ENCODE results near the gene TCF7. TPM values are rescaled to one million over a fixed set of nuclear protein-coding genes. Genes with fewer than 3 reads are reported as not detected.

Gene TCF7
- total and polyA plus RNA-seq, 2 of the 13 experiments (the other 11 are each of a cell fraction or from before 2014, with no cell fraction given), result 6.3 to 6.8 TPM

DNA sequence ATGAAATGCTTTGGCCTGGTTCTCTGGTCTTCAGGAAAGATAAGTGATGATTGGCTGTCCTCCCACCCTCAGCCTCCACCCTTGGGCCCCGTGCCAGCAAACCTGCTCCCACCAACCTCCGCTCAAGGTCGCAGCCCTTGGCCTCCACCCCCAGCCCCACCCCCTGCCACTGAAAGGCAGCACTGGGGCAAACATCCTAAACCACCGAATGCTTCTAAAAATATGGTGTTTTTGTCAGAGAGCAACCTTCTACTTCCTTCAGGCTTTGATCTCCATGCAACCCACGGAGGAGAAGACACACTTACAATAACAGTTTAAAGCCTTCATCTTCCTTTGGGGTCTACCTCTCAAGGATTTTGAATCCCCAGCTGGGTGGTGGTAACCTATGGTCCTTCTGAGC lies 24.0 kb upstream of the TCF7 start (continued):
- TF ChIP-seq, protein P1, sequence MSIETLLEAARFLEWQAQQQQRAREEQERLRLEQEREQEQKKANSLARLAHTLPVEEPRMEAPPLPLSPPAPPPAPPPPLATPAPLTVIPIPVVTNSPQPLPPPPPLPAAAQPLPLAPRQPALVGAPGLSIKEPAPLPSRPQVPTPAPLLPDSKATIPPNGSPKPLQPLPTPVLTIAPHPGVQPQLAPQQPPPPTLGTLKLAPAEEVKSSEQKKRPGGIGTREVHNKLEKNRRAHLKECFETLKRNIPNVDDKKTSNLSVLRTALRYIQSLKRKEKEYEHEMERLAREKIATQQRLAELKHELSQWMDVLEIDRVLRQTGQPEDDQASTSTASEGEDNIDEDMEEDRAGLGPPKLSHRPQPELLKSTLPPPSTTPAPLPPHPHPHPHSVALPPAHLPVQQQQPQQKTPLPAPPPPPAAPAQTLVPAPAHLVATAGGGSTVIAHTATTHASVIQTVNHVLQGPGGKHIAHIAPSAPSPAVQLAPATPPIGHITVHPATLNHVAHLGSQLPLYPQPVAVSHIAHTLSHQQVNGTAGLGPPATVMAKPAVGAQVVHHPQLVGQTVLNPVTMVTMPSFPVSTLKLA (IDR thresholded peaks at IDR 0.05), result no peak
- TF ChIP-seq ZNF883 (CRISPR knock-in tag; IDR thresholded peaks at IDR 0.05; ENCODE audit: not compliant biosample characterization) (no peak), ZBTB7A (CRISPR knock-in tag; IDR thresholded peaks at IDR 0.05) (no peak), FOSL2 (CRISPR knock-in tag; IDR thresholded peaks at IDR 0.05) (0 out of 2 replicates have a peak, but pooled peaks have one; percentile 17), ZNF230 (CRISPR knock-in tag; IDR thresholded peaks at IDR 0.05) (0 out of 2 replicates have a peak, but pooled peaks have one; percentile 56), NFIC (IDR thresholded peaks at IDR 0.05; ENCODE audit: low read length) (0 out of 2 replicates have a peak, but pooled peaks have one; percentile 2), ZNF276 (CRISPR knock-in tag; IDR thresholded peaks at IDR 0.05; ENCODE audit: low read depth) (0 out of 2 replicates have a peak, but pooled peaks have one; percentile 33), NFRKB (IDR thresholded peaks at IDR 0.05) (no peak), HNF4G (IDR thresholded peaks at IDR 0.05; ENCODE audit: borderline replicate concordance, low read depth, low read length) (0 out of 2 replicates have a peak, but pooled peaks have one; percentile 10), HNF4G (CRISPR knock-in tag; IDR thresholded peaks at IDR 0.05; ENCODE audit: borderline replicate concordance, low read depth) (no peak), TEAD2 (CRISPR knock-in tag; IDR thresholded peaks at IDR 0.05) (no peak), ZNF12 (CRISPR knock-in tag; IDR thresholded peaks at IDR 0.05) (no peak), ZSCAN31 (CRISPR knock-in tag; IDR thresholded peaks at IDR 0.05; ENCODE audit: low read depth) (no peak), SAP130 (CRISPR knock-in tag; IDR thresholded peaks at IDR 0.05; ENCODE audit: low read depth) (peak; percentile 30; the same call in 1 of the 2 replicates), ZNF670 (CRISPR knock-in tag; IDR thresholded peaks at IDR 0.05; ENCODE audit: borderline replicate concordance) (no peak), DPF2 (CRISPR knock-in tag; IDR thresholded peaks at IDR 0.05; ENCODE audit: borderline replicate concordance, low read depth) (peak; percentile 24; the same call in 1 of the 2 replicates), PHF20 (CRISPR knock-in tag; IDR thresholded peaks at IDR 0.05) (no peak), NR2F6 (IDR thresholded peaks at IDR 0.05) (0 out of 2 replicates have a peak, but pooled peaks have one; percentile 27), NR2F6 (CRISPR knock-in tag; IDR thresholded peaks at IDR 0.05) (0 out of 2 replicates have a peak, but pooled peaks have one; percentile 49), ZMYM4 (CRISPR knock-in tag; IDR thresholded peaks at IDR 0.05) (no peak), DBP (CRISPR knock-in tag; IDR thresholded peaks at IDR 0.05; ENCODE audit: not compliant biosample characterization) (no peak), RFX5 (IDR thresholded peaks at IDR 0.05; ENCODE audit: low read depth, low read length) (no peak), ZXDC (CRISPR knock-in tag; IDR thresholded peaks at IDR 0.05) (no peak)
- TF ChIP-seq, protein P2, sequence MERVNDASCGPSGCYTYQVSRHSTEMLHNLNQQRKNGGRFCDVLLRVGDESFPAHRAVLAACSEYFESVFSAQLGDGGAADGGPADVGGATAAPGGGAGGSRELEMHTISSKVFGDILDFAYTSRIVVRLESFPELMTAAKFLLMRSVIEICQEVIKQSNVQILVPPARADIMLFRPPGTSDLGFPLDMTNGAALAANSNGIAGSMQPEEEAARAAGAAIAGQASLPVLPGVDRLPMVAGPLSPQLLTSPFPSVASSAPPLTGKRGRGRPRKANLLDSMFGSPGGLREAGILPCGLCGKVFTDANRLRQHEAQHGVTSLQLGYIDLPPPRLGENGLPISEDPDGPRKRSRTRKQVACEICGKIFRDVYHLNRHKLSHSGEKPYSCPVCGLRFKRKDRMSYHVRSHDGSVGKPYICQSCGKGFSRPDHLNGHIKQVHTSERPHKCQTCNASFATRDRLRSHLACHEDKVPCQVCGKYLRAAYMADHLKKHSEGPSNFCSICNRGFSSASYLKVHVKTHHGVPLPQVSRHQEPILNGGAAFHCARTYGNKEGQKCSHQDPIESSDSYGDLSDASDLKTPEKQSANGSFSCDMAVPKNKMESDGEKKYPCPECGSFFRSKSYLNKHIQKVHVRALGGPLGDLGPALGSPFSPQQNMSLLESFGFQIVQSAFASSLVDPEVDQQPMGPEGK (CRISPR knock-in tag; IDR thresholded peaks at IDR 0.05), result peak; percentile 75; the same call in 1 of the 2 replicates

Data from HepG2 (cell line).